GM23338 (cell line): ENCODE measurements around the gene EPHB1.

Source experiments
- EZH2 ChIP-seq: fragments of 200-600 bp; sonication (generic); IDR thresholded peaks from one replicate; pipeline ENCODE4 v1.8.0; 2017; ENCODE audit warnings: antibody characterized with exemption, mild to moderate bottlenecking, low read depth; ENCODE audit not compliant: unreplicated experiment
- POLR2AphosphoS5 ChIP-seq: IDR thresholded peaks from 2 replicates; pipeline ENCODE4 v1.6.1; 2016; ENCODE audit warnings: antibody characterized with exemption, low read depth
- TF ChIP-seq, protein P1 (sequence below), 2 experiments: fragments of 200-600 bp in 1 of 2; sonication (generic) in 1 of 2; conservative IDR thresholded peaks; 2 replicates each; pipeline versions ENCODE4 v1.5.1 to v1.6.1; 2016 to 2017; ENCODE audit warnings: antibody characterized with exemption in 2 of 2, low read depth in 2 of 2, mild to moderate bottlenecking in 2 of 2, moderate library complexity in 1 of 2

DNA sequence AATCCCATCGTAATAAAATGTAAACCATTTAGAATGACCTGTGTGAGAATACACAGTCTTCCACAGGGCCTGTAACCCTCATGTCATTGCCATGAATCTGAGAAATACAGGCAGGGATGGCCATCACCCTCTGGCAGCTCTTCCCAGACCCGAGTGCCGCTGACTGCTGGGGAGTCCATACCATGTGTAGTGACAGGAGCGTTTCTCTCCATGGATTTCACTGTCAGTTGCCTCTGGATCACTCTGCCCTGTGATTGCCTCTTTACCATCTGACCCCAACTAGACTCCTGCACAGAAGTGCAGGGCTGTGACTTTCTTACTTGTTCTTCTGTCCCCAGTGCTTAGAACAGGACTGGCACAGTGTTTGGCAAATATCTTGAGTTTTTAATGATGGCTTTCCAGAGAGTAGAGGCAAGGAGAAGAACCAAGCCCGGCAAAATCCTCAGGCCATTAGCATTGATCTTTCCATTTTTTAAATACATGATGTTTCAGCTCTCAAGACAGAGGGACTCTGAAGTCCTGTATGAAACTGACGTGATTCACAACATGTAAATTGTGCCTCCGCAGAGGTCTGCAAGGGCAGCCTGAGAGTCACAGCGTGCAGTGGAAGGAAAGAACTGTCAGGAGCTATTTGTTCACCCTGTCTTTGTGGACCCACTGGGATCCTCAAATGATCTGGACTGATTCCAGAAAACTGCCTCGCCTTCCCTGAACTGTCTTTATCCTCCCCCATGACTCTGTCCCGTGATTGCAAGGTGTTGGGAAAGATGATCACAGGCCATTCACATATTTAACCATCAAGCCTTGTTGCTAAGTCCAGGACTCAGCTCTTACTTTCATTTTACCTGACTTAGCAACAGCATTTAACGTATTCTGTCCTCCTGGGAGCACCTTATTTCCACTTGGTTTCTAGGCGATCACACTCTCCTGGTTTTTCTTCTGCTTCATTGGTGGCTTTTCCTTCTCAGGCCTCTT, 354.9 kb downstream of the EPHB1 start:
- TF ChIP-seq, protein P1, sequence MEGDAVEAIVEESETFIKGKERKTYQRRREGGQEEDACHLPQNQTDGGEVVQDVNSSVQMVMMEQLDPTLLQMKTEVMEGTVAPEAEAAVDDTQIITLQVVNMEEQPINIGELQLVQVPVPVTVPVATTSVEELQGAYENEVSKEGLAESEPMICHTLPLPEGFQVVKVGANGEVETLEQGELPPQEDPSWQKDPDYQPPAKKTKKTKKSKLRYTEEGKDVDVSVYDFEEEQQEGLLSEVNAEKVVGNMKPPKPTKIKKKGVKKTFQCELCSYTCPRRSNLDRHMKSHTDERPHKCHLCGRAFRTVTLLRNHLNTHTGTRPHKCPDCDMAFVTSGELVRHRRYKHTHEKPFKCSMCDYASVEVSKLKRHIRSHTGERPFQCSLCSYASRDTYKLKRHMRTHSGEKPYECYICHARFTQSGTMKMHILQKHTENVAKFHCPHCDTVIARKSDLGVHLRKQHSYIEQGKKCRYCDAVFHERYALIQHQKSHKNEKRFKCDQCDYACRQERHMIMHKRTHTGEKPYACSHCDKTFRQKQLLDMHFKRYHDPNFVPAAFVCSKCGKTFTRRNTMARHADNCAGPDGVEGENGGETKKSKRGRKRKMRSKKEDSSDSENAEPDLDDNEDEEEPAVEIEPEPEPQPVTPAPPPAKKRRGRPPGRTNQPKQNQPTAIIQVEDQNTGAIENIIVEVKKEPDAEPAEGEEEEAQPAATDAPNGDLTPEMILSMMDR (conservative IDR thresholded peaks at IDR 0.05; ENCODE audit: low read depth in 2 of 2), result no peak
- no peak for TF ChIP-seq POLR2AphosphoS5
- no peak for TF ChIP-seq EZH2
